IMR-90 (cell line): ENCODE data around the gene CEP41. TPM values are rescaled to one million over a fixed set of nuclear protein-coding genes. Genes with fewer than 3 reads are reported as not detected.

Experiments
- ATAC-seq: fragments of 200-7000 bp; cut with Tn5 transposase; 2 replicates; pipeline ENCODE4 v1.9.1; 2020; ENCODE audit warnings: low read depth, mild to moderate bottlenecking, moderate library complexity
- BruUV-seq: library from RNA; stranded (reverse); fragments of 400-500 nt; replicated peaks from 2 replicates; lab custom pipeline; 2021; lab: Mats Ljungman, UMichigan
- CTCF ChIA-PET: fragments of 300-600 bp; formaldehyde crosslinking; extraction: SDS; loops from one replicate; lab custom pipeline; 2021; ENCODE audit warnings: antibody characterized with exemption; lab: Yijun Ruan, JAX
- POLR2A ChIA-PET: fragments of 300-600 bp; sonication (Branson Sonifier 250); formaldehyde crosslinking; loops from one replicate; lab custom pipeline; 2022; ENCODE audit warnings: antibody characterized with exemption; ENCODE audit not compliant: unreplicated experiment; lab: Charles Lee
- DNase-seq: peaks from one replicate; pipeline ENCODE4 v3.0.0; 2013
- H2AFZ ChIP-seq: replicated peaks from 2 replicates; pipeline ENCODE3; 2013; ENCODE audit warnings: low read length, mild to moderate bottlenecking; ENCODE audit not compliant: poor library complexity
- H2AK5ac ChIP-seq: 2 replicates; pipeline ENCODE4 v1.6.1; 2013; ENCODE audit warnings: low read depth, low read length, inconsistent platforms
- H2AK9ac ChIP-seq: replicated peaks from 2 replicates; pipeline ENCODE3; 2013; ENCODE audit warnings: mild to moderate bottlenecking, low read depth, low read length, moderate library complexity; ENCODE audit not compliant: poor library complexity
- H2BK120ac ChIP-seq: 2 replicates; pipeline ENCODE4 v1.6.1; 2013; ENCODE audit warnings: low read depth, low read length, inconsistent platforms
- H2BK15ac ChIP-seq: 3 replicates; pipeline ENCODE4 v1.6.1; 2013; ENCODE audit warnings: low read depth, low read length, inconsistent platforms
- H2BK20ac ChIP-seq: 2 replicates; pipeline ENCODE4 v1.6.1; 2013; ENCODE audit warnings: low read depth, mild to moderate bottlenecking, inconsistent platforms, low read length, moderate library complexity
- H2BK5ac ChIP-seq: 2 replicates; pipeline ENCODE4 v1.6.1; 2013; ENCODE audit warnings: mild to moderate bottlenecking, low read depth, low read length, inconsistent platforms; ENCODE audit not compliant: poor library complexity, severe bottlenecking
- H3K14ac ChIP-seq: replicated peaks from 2 replicates; pipeline ENCODE4 v1.6.1; 2013; ENCODE audit warnings: low read depth, low read length, inconsistent platforms
- H3K18ac ChIP-seq: 2 replicates; pipeline ENCODE4 v1.6.1; 2013; ENCODE audit warnings: low read depth, low read length, control low read depth
- H3K23ac ChIP-seq: 2 replicates; pipeline ENCODE4 v1.6.1; 2013; ENCODE audit warnings: low read depth, low read length, inconsistent platforms
- H3K27ac ChIP-seq: 2 replicates; pipeline ENCODE4 v1.5.1; 2013; ENCODE audit warnings: mild to moderate bottlenecking, control low read depth, low read length; ENCODE audit not compliant: insufficient read depth
- H3K27me3 ChIP-seq: 2 replicates; pipeline ENCODE4 v1.6.1; 2013; ENCODE audit warnings: low read length; ENCODE audit not compliant: control insufficient read depth, insufficient read depth
- H3K36me3 ChIP-seq: 2 replicates; pipeline ENCODE4 v1.6.1; 2013; ENCODE audit warnings: low read length, mixed read lengths; ENCODE audit not compliant: control insufficient read depth, insufficient read depth
- H3K4ac ChIP-seq: 2 replicates; pipeline ENCODE4 v1.6.1; 2013; ENCODE audit warnings: low read depth, low read length, inconsistent platforms
- H3K4me1 ChIP-seq: 2 replicates; pipeline ENCODE4 v1.6.1; 2013; ENCODE audit warnings: low read length, mixed read lengths; ENCODE audit not compliant: control insufficient read depth, insufficient read depth
- H3K4me2 ChIP-seq: 2 replicates; pipeline ENCODE4 v1.6.1; 2013; ENCODE audit warnings: low read depth, mild to moderate bottlenecking, control low read depth, low read length, moderate library complexity
- H3K4me3 ChIP-seq: 2 replicates; pipeline ENCODE4 v1.5.1; 2013; ENCODE audit warnings: low read depth, mild to moderate bottlenecking, control low read depth, low read length, moderate library complexity; ENCODE audit not compliant: insufficient read depth
- H3K56ac ChIP-seq: 2 replicates; pipeline ENCODE4 v1.6.1; 2013; ENCODE audit warnings: low read length, inconsistent platforms; ENCODE audit not compliant: insufficient read depth; ENCODE audit errors: extremely low read depth
- H3K79me1 ChIP-seq, 2 experiments: 2 replicates each; pipeline ENCODE4 v1.6.1; 2013; ENCODE audit warnings: low read length in 2 of 2, inconsistent platforms in 1 of 2, low read depth in 1 of 2
- H3K9ac ChIP-seq: 2 replicates; pipeline ENCODE4 v1.6.1; 2013; ENCODE audit warnings: low read depth, low read length, control low read depth
- H3K9me1 ChIP-seq: 2 replicates; pipeline ENCODE4 v1.6.1; 2013; ENCODE audit warnings: low read length, inconsistent platforms; ENCODE audit not compliant: insufficient read depth
- H3K9me3 ChIP-seq: 2 replicates; pipeline ENCODE4 v1.6.1; 2013; ENCODE audit warnings: low read length; ENCODE audit not compliant: control insufficient read depth, insufficient read depth
- H4K20me1 ChIP-seq: 2 replicates; pipeline ENCODE4 v1.6.1; 2013; ENCODE audit warnings: low read length, inconsistent platforms; ENCODE audit not compliant: insufficient read depth
- H4K5ac ChIP-seq: 2 replicates; pipeline ENCODE4 v1.6.1; 2013; ENCODE audit warnings: mild to moderate bottlenecking, low read depth, low read length, control low read depth
- H4K8ac ChIP-seq, 2 experiments: 2 replicates each; pipeline ENCODE4 v1.6.1; 2013; ENCODE audit warnings: low read depth in 2 of 2, low read length in 2 of 2, control low read depth in 1 of 2, inconsistent platforms in 1 of 2
- H4K91ac ChIP-seq: 2 replicates; pipeline ENCODE4 v1.6.1; 2013; ENCODE audit warnings: low read depth, low read length, inconsistent platforms; ENCODE audit not compliant: insufficient read depth
- CEBPB ChIP-seq: IDR thresholded peaks from 2 replicates; pipeline ENCODE4 v1.6.1; 2012; ENCODE audit warnings: low read depth, low read length, improper control_type of control experiment
- CHD1 ChIP-seq: IDR thresholded peaks from 2 replicates; pipeline ENCODE4 v1.6.1; 2012; ENCODE audit warnings: low read depth, low read length, improper control_type of control experiment
- ELK1 ChIP-seq: fragments of 150-350 bp; IDR thresholded peaks from 2 replicates; pipeline ENCODE4 v1.6.1; 2016; ENCODE audit warnings: low read depth, mild to moderate bottlenecking, low read length, moderate library complexity, borderline replicate concordance
- MAFK ChIP-seq: IDR thresholded peaks from 2 replicates; pipeline ENCODE4 v1.6.1; 2012; ENCODE audit warnings: low read depth, low read length, improper control_type of control experiment
- MAZ ChIP-seq: IDR thresholded peaks from 2 replicates; pipeline ENCODE4 v1.6.1; 2012; ENCODE audit warnings: low read depth, mild to moderate bottlenecking, low read length, improper control_type of control experiment, moderate library complexity, borderline replicate concordance
- MXI1 ChIP-seq: IDR thresholded peaks from 2 replicates; pipeline ENCODE4 v1.6.1; 2012; ENCODE audit warnings: low read depth, mild to moderate bottlenecking, low read length, moderate library complexity, borderline replicate concordance
- NFE2L2 ChIP-seq: fragments of 150-350 bp; IDR thresholded peaks from 2 replicates; pipeline ENCODE4 v1.6.1; 2016; ENCODE audit warnings: low read depth, mild to moderate bottlenecking, low read length
- RCOR1 ChIP-seq: IDR thresholded peaks from 2 replicates; pipeline ENCODE4 v1.6.1; 2012; ENCODE audit warnings: mild to moderate bottlenecking, low read length, improper control_type of control experiment; ENCODE audit not compliant: insufficient replicate concordance
- SMC3 ChIP-seq: fragments of 150-350 bp; IDR thresholded peaks from 2 replicates; pipeline ENCODE4 v1.6.1; 2016; ENCODE audit warnings: low read depth, mild to moderate bottlenecking, antibody characterized with exemption, low read length, moderate library complexity
- USF2 ChIP-seq: fragments of 150-350 bp; IDR thresholded peaks from 2 replicates; pipeline ENCODE4 v1.6.1; 2017; ENCODE audit warnings: mild to moderate bottlenecking, antibody characterized with exemption, low read length, low read depth
- WGBS, 2 experiments: methylation state at CpG; one replicate each; pipeline versions ENCODE4 v1.1.5 to v1.1.7; 2013; ENCODE audit warnings: missing lambda C conversion rate in 2 of 2; ENCODE audit not compliant: insufficient read length in 1 of 2; ENCODE audit errors: extremely low coverage in 2 of 2; 5-methylcytosine and 5-hydroxymethylcytosine counted together
- dilution Hi-C: fragments of 300-500 bp; cut with HindIII; formaldehyde crosslinking; loops from one replicate; pipeline ENCODE4 v1.14.3; 2018; ENCODE audit warnings: low sequenced_read_pairs; ENCODE audit not compliant: unreplicated experiment
- in situ Hi-C: fragments of 300-500 bp; cut with MboI; formaldehyde crosslinking; loops from 3 replicates; pipeline ENCODE4 v1.14.3; 2019; ENCODE audit warnings: low sequenced_read_pairs, inconsistent platforms, mixed read lengths
- intact Hi-C: fragments of 100-400 bp; cut with micrococcal nuclease; formaldehyde crosslinking; loops from 2 replicates; pipeline ENCODE4 v1.10.0; 2022
- polyA plus RNA-seq, 3 experiments: library from polyadenylated mRNA; depleted of rRNA; stranded (reverse); fragments of >200 nt; gene quantifications; 2 replicates each; pipeline ENCODE4 v1.2.3, GENCODE V29; 2012; ENCODE audit warnings: low replicate concordance in 1 of 3
- total RNA-seq: library from RNA; depleted of rRNA; stranded (reverse); fragments of >200 nt; gene quantifications from 2 replicates; pipeline ENCODE4 v1.2.3, GENCODE V29; 2012

The CEP41 gene
- total and polyA plus RNA-seq, 2 of the 4 experiments (the other 2 are of a cell fraction): 12.2 to 21.9 TPM

- WGBS, 2 experiments: no CpG with 5 or more reads among the region's 1 CpG
- Histone ChIP-seq H3K4me2 (no peak overlapping the region), H3K36me3 (no peaks in the 10 kb centered on the region), H2AK9ac (no peak overlapping the region), H2BK120ac (no peak overlapping the region), H4K8ac (no peak overlapping the region), H3K9me1 (peaks cover 3% of the 10 kb centered on the region; the same call in 1 of the 2 replicates), H2BK5ac (no peak overlapping the region), H3K4me1 (peaks cover 10% of the 10 kb centered on the region), H4K20me1 (no peaks in the 10 kb centered on the region), H4K91ac (no peak overlapping the region), H4K5ac (no peak overlapping the region), H3K79me1 (no peaks in the 10 kb centered on the region), H3K18ac (no peak overlapping the region), H3K23ac (no peak overlapping the region), H2AK5ac (no peak overlapping the region), H2BK15ac (no peak overlapping the region), H3K56ac (no peak overlapping the region), H3K9me3 (no peaks in the 10 kb centered on the region), H3K27me3 (no peaks in the 10 kb centered on the region), H3K4me3 (no peak overlapping the region), H3K27ac (no peak overlapping the region), H3K4ac (no peak overlapping the region), H3K9ac (no peak overlapping the region), H2BK20ac (no peak overlapping the region), H3K14ac (no peak overlapping the region), H2AFZ (no peak overlapping the region)
- no peak for ATAC-seq
- no peak for TF ChIP-seq RCOR1
- TF ChIP-seq CHD1: no peak
- TF ChIP-seq SMC3: no peak
- TF ChIP-seq USF2: no peak
- TF ChIP-seq MXI1: no peak
- no peak for TF ChIP-seq NFE2L2
- no peak for TF ChIP-seq MAFK
- no peak for TF ChIP-seq ELK1
- TF ChIP-seq MAZ: no peak
- TF ChIP-seq CEBPB: no peak
- BruUV-seq: no TSS peak
- in situ Hi-C loops (no loop called here), intact Hi-C loops (loop anchor here (10.0 kb wide), 1 partner anchor 316 kb away; the partner anchor contains the start of gene KLHDC10), dilution Hi-C loops (no loop called here)
- ChIA-PET CTCF (interaction anchor here (0.7 kb wide), 1 partner anchor 9 kb away, joined by 4 read pairs; no protein-coding TSS in a partner anchor), POLR2A (no interaction called here)
- no peak for DNase-seq
These were observed 50.3 kb downstream of the CEP41 start for GRCh38 chr7:130390486-130390885.
